A673 (cell line): ENCODE results near the gene BCAR3. TPM values are rescaled to one million over a fixed set of nuclear protein-coding genes. Genes with fewer than 3 reads are reported as not detected.

Experiments
- BruUV-seq: library from RNA; stranded (reverse); fragments of 400-500 nt; replicated peaks from 2 replicates; lab custom pipeline; 2021; lab: Mats Ljungman, UMichigan
- CTCF ChIA-PET: fragments of 300-600 bp; sonication (Branson Sonifier 250); formaldehyde crosslinking; loops from one replicate; lab custom pipeline; 2022; ENCODE audit warnings: antibody characterized with exemption; lab: Charles Lee
- POLR2A ChIA-PET: fragments of 300-600 bp; sonication (Branson Sonifier 250); formaldehyde crosslinking; loops from one replicate; lab custom pipeline; 2022; ENCODE audit warnings: antibody characterized with exemption; ENCODE audit not compliant: low non-redundant PET; lab: Charles Lee
- DNase-seq: peaks from one replicate; pipeline ENCODE4 v3.0.0-alpha.2; 2015; ENCODE audit warnings: low spot score
- H3K27ac ChIP-seq: fragments of 200-600 bp; sonication (generic); 2 replicates; pipeline ENCODE4 v1.5.1; 2016; ENCODE audit warnings: mixed run types, low read depth, mild to moderate bottlenecking, mixed read lengths, antibody characterized with exemption, low read length; ENCODE audit not compliant: poor library complexity, severe bottlenecking
- H3K27me3 ChIP-seq: fragments of 200-600 bp; sonication (generic); replicated peaks from 2 replicates; pipeline ENCODE4 v1.6.1; 2017; ENCODE audit warnings: mixed run types, low read depth, mild to moderate bottlenecking, mixed read lengths, antibody characterized with exemption, low read length; ENCODE audit not compliant: insufficient read depth, poor library complexity
- H3K36me3 ChIP-seq: fragments of 200-600 bp; sonication (generic); 2 replicates; pipeline ENCODE4 v1.6.1; 2016; ENCODE audit warnings: mixed run types, mild to moderate bottlenecking, mixed read lengths, antibody characterized with exemption, low read length; ENCODE audit not compliant: insufficient read depth, poor library complexity, severe bottlenecking
- H3K4me1 ChIP-seq: fragments of 200-600 bp; sonication (generic); 2 replicates; pipeline ENCODE4 v1.6.1; 2017; ENCODE audit warnings: mixed run types, mild to moderate bottlenecking, mixed read lengths, antibody characterized with exemption, low read length; ENCODE audit not compliant: insufficient read depth, poor library complexity, severe bottlenecking
- H3K4me3 ChIP-seq: fragments of 200-600 bp; sonication (generic); 2 replicates; pipeline ENCODE4 v1.5.1; 2016; ENCODE audit warnings: low read depth, mixed run types, mild to moderate bottlenecking, mixed read lengths, low read length; ENCODE audit not compliant: poor library complexity, severe bottlenecking
- H3K9me3 ChIP-seq: fragments of 200-600 bp; sonication (generic); 2 replicates; pipeline ENCODE4 v1.6.1; 2016; ENCODE audit warnings: mixed run types, low read depth, mild to moderate bottlenecking, mixed read lengths, antibody characterized with exemption, low read length; ENCODE audit not compliant: poor library complexity, severe bottlenecking
- EZH2 ChIP-seq: fragments of 200-600 bp; sonication (generic); IDR thresholded peaks from 2 replicates; pipeline ENCODE4 v1.6.1; 2017; ENCODE audit warnings: borderline replicate concordance, low read depth, mild to moderate bottlenecking, mixed read lengths, antibody characterized with exemption, low read length; ENCODE audit not compliant: poor library complexity, severe bottlenecking
- intact Hi-C: fragments of 100-400 bp; cut with micrococcal nuclease; formaldehyde crosslinking; loops from one replicate; pipeline ENCODE4 v1.10.0; 2022; ENCODE audit not compliant: unreplicated experiment
- total RNA-seq: library from RNA; stranded (reverse); gene quantifications from 2 replicates; pipeline ENCODE4 v1.2.3, GENCODE V29; 2021
- TF ChIP-seq, protein P1 (sequence below): fragments of 300-800, 200-600 bp; sonication (generic); conservative IDR thresholded peaks from 2 replicates; pipeline ENCODE4 v1.5.1; 2017; ENCODE audit warnings: low read depth, mild to moderate bottlenecking, antibody characterized with exemption, low read length, moderate library complexity, mixed read lengths

The BCAR3 gene
- total RNA-seq, 1 experiment from 2014 or later = 0.90 TPM

DNA sequence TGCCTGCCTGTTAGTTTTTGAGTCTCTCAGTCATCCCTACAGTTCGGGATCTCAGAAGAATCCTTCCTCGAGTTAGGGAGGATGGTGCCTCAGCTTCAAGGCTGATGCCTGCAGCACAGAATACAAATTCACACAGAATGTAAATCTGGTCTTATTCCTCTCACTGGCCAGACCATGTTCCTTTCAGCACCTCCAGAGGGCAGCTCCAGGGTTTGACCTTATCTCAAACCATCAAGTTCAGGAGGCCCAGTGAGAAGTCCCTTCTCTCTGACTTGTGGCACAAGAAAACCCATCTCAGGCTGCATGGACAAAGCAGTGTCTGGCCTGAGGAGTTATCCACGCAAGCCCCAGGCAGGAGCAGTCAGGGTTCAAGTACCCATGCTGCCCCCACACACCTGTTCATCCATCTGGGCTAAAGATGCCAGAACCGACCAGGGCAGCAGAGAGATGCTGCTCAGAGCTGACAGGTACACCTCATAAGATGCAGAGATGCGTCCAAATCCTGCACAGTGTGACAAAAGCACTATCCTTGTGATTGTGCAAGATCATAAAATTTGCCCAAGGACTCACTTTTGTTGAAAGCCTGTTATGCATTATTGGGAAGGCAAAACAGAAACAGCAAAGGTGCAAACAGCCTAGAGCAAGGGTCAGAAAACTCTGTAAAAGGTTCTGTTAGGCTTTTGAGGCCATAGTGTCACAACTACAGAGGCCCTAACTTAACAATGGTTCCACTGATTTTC, 49.8 kb downstream of the BCAR3 start:
- ChIA-PET POLR2A (no interaction called here), CTCF (interaction anchor here (1.5 kb wide), 1 partner anchor 182 kb away, joined by 6 read pairs; no protein-coding TSS in a partner anchor)
- H3K27ac ChIP-seq = no peak overlapping the region
- H3K36me3 ChIP-seq = no peaks in the 10 kb centered on the region
- H3K9me3 ChIP-seq = no peaks in the 10 kb centered on the region
- H3K4me1 ChIP-seq = no peaks in the 10 kb centered on the region
- DNase-seq = no peak
- H3K4me3 ChIP-seq = no peak overlapping the region
- no peaks in the 10 kb centered on the region for H3K27me3 ChIP-seq
- BruUV-seq = no TSS peak
- intact Hi-C loops = loop anchor here (10.0 kb wide), 1 partner anchor 703 kb away; no protein-coding TSS in a partner anchor
- TF ChIP-seq, protein P1, sequence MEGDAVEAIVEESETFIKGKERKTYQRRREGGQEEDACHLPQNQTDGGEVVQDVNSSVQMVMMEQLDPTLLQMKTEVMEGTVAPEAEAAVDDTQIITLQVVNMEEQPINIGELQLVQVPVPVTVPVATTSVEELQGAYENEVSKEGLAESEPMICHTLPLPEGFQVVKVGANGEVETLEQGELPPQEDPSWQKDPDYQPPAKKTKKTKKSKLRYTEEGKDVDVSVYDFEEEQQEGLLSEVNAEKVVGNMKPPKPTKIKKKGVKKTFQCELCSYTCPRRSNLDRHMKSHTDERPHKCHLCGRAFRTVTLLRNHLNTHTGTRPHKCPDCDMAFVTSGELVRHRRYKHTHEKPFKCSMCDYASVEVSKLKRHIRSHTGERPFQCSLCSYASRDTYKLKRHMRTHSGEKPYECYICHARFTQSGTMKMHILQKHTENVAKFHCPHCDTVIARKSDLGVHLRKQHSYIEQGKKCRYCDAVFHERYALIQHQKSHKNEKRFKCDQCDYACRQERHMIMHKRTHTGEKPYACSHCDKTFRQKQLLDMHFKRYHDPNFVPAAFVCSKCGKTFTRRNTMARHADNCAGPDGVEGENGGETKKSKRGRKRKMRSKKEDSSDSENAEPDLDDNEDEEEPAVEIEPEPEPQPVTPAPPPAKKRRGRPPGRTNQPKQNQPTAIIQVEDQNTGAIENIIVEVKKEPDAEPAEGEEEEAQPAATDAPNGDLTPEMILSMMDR = no peak
- TF ChIP-seq EZH2 = no peak

DNA sequence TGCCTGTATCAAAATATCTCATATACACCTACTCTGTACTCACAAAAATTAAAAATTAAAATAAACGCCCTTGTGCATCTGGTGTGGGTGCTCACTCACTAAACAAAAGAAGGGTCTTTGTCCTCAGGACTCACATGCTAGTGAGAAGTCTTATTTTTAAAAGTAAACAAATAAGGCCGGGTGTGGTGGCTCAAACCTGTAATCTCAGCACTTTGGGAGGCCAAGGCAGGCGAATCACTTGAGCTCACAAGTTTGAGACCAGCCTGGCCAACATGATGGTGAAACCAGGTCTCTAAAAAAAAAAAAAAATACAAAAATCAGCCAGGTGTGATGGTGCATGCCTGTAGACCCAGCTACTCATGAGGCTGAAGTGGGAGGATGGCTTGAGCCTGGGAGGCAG, 51.5 kb downstream of the BCAR3 start:
- intact Hi-C loops = loop anchor here (10.0 kb wide), 1 partner anchor 705 kb away; no protein-coding TSS in a partner anchor
- ChIA-PET CTCF (interaction anchor here (0.6 to 2.0 kb wide), 9 partner anchors 14 to 706 kb away, joined by 3 to 55 read pairs (median 7); no protein-coding TSS in a partner anchor), POLR2A (no interaction called here)
- no TSS peak for BruUV-seq
- H3K4me1 ChIP-seq = no peaks in the 10 kb centered on the region
- no peak for TF ChIP-seq EZH2
- TF ChIP-seq, protein P1 = no peak
- no peak overlapping the region for H3K4me3 ChIP-seq
- no peaks in the 10 kb centered on the region for H3K36me3 ChIP-seq
- H3K9me3 ChIP-seq = no peaks in the 10 kb centered on the region
- H3K27ac ChIP-seq = no peak overlapping the region
- no peaks in the 10 kb centered on the region for H3K27me3 ChIP-seq
- no peak for DNase-seq

GRCh38 chr1:93629101-93630059, 52.3 kb downstream of the BCAR3 start:
- intact Hi-C loops = loop anchor here (1.0 to 10.0 kb wide), 4 partner anchors 185 to 705 kb away; no protein-coding TSS in a partner anchor
- no peak for TF ChIP-seq EZH2
- TF ChIP-seq, protein P1 = peak; percentile 88
- peak; percentile 76 for DNase-seq
- Histone ChIP-seq H3K4me1 (no peaks in the 10 kb centered on the region), H3K27ac (no peak overlapping the region), H3K4me3 (no peak overlapping the region), H3K27me3 (no peaks in the 10 kb centered on the region), H3K9me3 (no peaks in the 10 kb centered on the region), H3K36me3 (no peaks in the 10 kb centered on the region)
- ChIA-PET POLR2A (interaction anchor here (0.6 kb wide), 1 partner anchor 216 kb away, joined by 3 read pairs; no protein-coding TSS in a partner anchor), CTCF (interaction anchor here (0.6 to 2.0 kb wide), 12 partner anchors 15 to 706 kb away, joined by 3 to 55 read pairs (median 5); no protein-coding TSS in a partner anchor)
- BruUV-seq = no TSS peak
